LNCAP (cell line): ENCODE results near the gene FKBP1C.
"Not testable (repeated sequence)": the region's sequence is repeated elsewhere in the genome, so short reads cannot be mapped to it uniquely, and the experiment has no call there.

Experiments used
- TF ChIP-seq, protein P1 (sequence below): fragments of 450-650 bp; IDR thresholded peaks from 2 replicates; pipeline ENCODE4 v1.5.1; 2017; ENCODE audit warnings: mild to moderate bottlenecking

FKBP1C gene

DNA sequence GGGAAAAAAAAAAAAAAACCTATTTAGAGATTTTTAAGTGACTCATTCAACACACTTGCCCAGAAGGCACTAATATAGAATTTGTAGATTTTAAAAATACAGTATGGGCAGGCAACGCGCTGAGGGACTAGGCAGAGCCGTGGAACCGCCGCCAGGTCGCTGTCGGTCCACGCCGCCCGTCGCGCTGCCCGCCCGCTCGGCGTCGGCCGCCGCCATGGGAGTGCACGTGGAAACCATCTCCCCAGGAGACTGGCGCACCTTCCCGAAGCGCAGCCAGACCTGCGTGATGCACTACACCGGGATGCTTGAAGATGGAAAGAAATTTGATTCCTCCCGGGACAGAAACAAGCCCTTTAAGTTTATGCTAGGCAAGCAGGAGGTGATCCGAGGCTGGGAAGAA lies at the start of gene FKBP1C:
FKBP1C (plus strand) TSS at position 127 of the 400 bp plus-strand sequence.
- TF ChIP-seq, protein P1, sequence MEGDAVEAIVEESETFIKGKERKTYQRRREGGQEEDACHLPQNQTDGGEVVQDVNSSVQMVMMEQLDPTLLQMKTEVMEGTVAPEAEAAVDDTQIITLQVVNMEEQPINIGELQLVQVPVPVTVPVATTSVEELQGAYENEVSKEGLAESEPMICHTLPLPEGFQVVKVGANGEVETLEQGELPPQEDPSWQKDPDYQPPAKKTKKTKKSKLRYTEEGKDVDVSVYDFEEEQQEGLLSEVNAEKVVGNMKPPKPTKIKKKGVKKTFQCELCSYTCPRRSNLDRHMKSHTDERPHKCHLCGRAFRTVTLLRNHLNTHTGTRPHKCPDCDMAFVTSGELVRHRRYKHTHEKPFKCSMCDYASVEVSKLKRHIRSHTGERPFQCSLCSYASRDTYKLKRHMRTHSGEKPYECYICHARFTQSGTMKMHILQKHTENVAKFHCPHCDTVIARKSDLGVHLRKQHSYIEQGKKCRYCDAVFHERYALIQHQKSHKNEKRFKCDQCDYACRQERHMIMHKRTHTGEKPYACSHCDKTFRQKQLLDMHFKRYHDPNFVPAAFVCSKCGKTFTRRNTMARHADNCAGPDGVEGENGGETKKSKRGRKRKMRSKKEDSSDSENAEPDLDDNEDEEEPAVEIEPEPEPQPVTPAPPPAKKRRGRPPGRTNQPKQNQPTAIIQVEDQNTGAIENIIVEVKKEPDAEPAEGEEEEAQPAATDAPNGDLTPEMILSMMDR = not testable (repeated sequence)

DNA sequence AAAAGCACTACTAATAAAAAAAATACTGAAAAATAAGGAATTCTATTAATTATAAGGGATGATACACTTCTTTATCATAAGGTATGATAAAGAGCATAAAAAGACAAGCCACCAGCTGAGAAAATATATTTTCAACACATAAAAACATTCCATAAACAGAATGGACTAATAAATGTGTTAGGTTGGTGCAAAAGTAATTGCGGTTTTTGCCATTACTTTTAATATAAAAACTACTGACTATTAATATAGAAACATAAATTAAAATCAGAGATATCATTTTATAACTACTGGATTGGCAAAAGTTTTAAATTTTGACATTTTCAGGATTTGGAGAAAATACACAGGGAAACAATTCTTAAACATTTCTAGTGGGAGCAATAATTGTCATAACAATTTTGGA lies 37.1 kb upstream of the FKBP1C start:
- TF ChIP-seq, protein P1 = no peak

DNA sequence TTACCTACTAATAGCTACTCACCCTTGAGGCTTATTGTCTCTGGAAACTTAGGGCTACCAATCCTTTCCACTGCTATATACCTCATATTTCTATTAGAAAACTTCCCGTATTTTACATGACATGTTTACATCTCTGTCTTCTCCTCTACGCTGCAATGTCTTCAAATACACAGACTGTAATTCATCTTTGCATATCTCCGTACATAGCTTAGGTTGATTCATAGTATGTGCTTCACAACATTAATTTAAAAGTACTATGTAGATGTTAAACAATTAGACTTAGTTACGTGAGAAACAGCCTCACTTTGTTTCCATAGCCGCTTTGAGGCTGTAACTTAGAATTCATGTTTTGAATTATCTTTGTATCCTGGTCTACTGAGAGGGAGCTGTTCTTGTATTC lies 35.1 kb upstream of the FKBP1C start:
- TF ChIP-seq, protein P1 = no peak

DNA sequence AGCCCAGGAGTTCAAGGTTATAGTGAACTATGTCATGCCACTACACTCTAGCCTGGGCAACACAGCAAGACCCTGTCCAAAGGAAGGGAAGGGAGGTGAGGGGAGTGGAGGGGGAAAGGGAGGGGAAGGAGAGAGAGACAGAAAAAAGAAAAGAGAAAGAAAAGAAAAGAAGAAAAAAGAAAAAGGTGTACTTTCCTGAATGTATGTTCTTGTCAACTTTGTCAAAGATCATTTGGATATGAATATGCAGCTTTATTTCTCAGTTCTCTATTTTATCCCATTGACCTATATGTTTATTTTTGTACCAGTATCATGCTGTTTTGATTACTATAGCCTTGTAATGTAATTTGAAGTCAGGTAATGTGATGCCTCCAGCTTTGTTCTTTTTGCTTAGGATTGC lies 30.9 kb upstream of the FKBP1C start:
- TF ChIP-seq, protein P1 = no peak

DNA sequence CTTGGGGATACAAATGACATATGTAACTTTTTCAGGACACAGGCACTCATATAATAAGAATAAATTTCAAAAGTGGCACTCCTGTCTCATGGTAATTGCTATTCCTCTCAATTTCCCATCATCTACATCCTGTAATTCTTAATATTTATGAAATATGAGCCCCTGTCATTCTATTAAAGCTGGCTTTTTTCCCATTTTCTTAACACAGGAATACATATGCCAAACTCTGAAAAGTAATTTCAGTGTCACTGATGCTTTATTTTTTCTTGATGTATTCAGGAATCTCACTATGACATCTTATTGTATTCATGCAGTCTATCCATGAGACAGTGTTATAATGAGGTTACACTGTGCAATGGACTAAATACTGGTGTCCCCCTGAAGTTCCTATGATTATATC lies 24.3 kb upstream of the FKBP1C start:
- TF ChIP-seq, protein P1 = no peak

DNA sequence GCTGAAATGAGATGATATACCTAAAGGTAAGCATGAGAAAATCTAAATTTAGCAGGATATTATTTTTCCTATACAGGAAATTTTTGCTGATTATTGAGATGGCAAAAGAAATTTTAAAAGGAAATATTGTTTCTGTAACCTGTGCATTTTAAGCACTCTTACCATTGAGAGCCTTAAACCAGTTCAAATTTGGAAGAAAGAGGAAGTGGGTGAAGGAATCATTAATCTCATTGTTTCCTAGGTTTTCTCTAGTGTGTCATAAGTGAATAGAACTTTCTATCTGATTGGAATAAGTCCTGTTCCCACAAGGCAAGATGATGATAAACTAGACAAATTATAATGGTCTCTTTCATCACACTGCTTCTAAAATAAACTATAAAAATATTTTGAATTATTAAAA lies 22.4 kb upstream of the FKBP1C start:
- TF ChIP-seq, protein P1 = no peak

DNA sequence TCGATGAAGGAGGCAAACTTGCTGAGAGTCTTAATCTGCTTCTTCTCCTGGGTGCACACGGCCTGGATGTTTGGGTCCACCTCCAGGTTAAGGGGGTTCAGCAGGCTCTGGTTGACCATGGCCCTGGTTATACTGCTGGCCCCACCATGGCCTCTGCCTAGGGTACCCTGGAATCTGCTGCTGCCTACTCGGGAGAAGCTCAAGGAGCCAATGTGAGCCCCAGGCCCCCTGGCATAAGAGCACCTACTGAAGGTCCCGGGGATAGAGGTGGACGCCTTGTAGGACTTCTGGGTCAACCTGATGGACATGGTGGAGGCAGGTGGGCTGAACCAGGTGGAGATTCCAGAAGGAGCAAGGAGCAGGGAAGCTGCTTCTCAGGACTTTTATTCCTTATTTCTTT lies 17.9 kb upstream of the FKBP1C start:
- TF ChIP-seq, protein P1 = no peak

DNA sequence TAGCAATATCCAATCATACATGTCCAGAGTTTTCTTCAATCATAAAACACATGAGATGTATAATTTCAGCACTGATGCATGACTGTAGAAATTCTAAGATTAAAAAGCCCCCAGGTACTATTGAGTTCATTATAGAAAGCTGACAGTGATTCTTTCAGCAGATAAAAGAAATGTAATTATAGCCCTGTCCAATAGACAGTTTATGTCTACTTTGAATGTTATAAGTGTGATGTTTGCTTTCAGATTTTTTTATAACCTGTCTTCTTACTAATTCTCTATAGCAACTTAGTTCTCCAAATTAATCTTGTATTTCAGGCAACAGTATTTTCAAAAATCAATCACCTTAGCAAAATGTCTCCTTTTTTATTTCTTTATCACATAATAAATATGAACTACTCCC lies 13.5 kb upstream of the FKBP1C start:
- TF ChIP-seq, protein P1 = no peak
